ENCODE data around the gene OTOG. TPM values are rescaled to one million over a fixed set of nuclear protein-coding genes. Genes with fewer than 3 reads are reported as not detected.
"Not testable (repeated sequence)": the region's sequence is repeated elsewhere in the genome, so short reads cannot be mapped to it uniquely, and the experiment has no call there.

Gene OTOG
- total RNA-seq, 1 donor from 2014 or later = 1.5 TPM

DNA sequence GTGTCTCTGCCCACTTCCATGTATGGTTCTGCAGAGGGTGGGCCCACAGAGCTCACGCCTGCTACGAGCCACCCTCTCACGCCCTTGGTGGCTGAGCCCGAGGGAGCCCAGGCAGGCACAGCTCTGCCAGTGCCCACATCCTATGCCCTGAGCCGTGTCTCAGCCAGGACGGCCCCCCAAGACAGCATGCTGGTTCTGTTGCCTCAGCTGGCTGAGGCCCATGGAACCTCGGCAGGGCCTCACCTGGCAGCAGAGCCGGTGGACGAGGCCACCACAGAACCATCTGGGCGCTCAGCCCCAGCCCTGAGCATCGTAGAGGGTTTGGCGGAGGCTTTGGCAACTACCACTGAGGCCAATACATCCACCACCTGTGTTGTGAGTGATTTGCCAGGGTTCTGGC, 64.0 kb downstream of the OTOG start:
- no peaks in the 10 kb centered on the region for H3K9me3 Mint-ChIP-seq (ENCODE audit: low read depth)
- no peak for DNase-seq (ENCODE audit: low spot score, unreplicated experiment)

DNA sequence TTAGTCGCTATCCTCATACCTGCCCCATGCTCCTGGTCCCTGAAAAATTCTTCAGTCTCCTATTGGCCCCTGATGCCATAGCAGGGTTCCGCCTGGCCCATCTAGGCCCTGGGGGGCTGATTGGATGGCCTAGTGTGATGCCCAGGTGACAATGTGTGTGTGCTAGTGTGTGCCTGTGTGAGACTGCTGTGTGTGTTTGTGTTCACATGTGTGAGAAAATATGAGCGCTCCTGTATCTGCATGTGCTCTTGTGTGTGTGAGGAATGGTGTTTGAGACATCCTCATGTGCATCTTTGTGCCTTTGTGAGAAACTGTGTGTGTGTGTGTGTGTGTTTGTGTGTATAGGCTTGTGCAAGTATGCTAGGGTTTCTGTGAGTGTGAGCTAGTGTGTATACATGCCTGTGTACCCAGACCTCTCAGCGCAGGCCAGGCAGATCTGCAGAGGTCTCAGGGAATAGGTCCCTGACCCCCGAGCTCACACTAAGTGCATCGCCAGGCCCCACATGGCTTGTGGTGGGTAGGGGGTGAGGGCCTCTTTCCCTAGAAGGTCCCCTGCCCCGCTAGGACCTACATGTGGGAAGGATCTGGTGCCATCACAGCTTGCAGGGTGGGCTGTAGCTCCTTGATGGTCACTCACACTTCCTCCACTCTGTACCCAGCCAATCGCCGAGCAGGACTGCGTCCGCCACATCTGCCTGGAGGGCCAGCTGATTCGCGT, 64.6 kb downstream of the OTOG start:
- Mint-ChIP-seq H3K4me3 (ENCODE audit: low read depth) (no peak overlapping the region), H3K36me3 (ENCODE audit: insufficient read depth) (no peaks in the 10 kb centered on the region), H3K9me3 (ENCODE audit: low read depth) (no peaks in the 10 kb centered on the region), H3K27me3 (peaks cover 46% of the 10 kb centered on the region), H3K27ac (peak overlapping the region; percentile 83), H3K4me1 (ENCODE audit: low read depth) (no peaks in the 10 kb centered on the region)
- TF ChIP-seq, protein P1, sequence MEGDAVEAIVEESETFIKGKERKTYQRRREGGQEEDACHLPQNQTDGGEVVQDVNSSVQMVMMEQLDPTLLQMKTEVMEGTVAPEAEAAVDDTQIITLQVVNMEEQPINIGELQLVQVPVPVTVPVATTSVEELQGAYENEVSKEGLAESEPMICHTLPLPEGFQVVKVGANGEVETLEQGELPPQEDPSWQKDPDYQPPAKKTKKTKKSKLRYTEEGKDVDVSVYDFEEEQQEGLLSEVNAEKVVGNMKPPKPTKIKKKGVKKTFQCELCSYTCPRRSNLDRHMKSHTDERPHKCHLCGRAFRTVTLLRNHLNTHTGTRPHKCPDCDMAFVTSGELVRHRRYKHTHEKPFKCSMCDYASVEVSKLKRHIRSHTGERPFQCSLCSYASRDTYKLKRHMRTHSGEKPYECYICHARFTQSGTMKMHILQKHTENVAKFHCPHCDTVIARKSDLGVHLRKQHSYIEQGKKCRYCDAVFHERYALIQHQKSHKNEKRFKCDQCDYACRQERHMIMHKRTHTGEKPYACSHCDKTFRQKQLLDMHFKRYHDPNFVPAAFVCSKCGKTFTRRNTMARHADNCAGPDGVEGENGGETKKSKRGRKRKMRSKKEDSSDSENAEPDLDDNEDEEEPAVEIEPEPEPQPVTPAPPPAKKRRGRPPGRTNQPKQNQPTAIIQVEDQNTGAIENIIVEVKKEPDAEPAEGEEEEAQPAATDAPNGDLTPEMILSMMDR (IDR thresholded peaks at IDR 0.05; ENCODE audit: unreplicated experiment) = no peak
- no peak for DNase-seq (ENCODE audit: low spot score, unreplicated experiment)

More for the DNA sequence above, 64.0 kb downstream of the OTOG start:
- TF ChIP-seq, protein P1 (IDR thresholded peaks at IDR 0.05; ENCODE audit: unreplicated experiment) = no peak
- H3K36me3 Mint-ChIP-seq (ENCODE audit: insufficient read depth) = no peaks in the 10 kb centered on the region
- no peak overlapping the region for H3K27ac Mint-ChIP-seq
- H3K4me1 Mint-ChIP-seq (ENCODE audit: low read depth) = no peaks in the 10 kb centered on the region
- peaks cover 47% of the 10 kb centered on the region for H3K27me3 Mint-ChIP-seq
- no peak overlapping the region for H3K4me3 Mint-ChIP-seq (ENCODE audit: low read depth)

DNA sequence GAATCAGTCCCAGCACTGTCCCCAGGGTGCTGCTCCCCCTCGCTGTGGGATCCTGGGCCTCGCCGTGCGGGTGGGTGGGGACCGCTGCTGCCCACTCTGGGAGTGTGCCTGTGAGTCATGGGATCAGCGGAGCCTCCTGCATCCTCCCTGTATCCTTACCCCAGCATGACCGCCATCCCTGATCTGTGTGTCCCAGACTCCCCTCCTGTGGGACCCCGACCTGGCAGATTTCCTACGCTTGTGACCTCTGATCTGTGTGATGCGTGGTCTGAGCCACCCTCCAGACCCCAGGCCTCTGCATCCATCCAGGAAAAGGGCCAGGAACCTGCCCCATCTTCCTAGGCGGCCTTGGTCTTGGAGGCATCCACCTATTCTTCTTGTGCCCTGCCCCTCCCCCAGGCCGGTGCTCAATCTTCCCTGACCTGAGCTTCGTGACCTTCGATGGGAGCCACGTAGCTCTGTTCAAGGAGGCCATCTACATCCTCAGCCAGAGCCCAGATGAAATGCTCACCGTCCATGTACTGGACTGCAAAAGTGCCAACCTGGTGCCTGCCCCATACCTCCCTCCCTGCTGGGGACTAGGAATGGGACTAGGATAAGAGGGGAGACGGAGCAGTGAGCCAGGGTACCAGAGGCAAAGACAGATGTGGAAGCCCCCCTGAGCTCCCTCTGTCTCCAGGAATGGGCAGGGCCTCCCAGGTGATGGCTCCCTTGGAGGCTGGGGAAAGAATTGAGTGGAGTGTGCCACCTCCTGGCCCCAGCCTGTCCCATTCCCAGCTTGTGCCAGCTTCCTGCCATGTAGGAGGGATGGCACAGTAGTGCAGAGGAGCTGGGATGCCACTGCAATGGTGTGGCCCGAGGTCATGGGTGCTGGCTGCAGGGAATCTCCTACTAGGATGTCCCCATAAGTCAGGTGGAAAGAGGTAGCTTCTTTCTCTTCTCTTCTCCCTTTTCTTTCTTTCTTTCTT, 65.4 kb downstream of the OTOG start:
- no peaks in the 10 kb centered on the region for H3K9me3 Mint-ChIP-seq (ENCODE audit: low read depth)
- H3K4me3 Mint-ChIP-seq (ENCODE audit: low read depth) = no peak overlapping the region
- H3K27ac Mint-ChIP-seq = no peak overlapping the region
- no peaks in the 10 kb centered on the region for H3K4me1 Mint-ChIP-seq (ENCODE audit: low read depth)
- peaks cover 45% of the 10 kb centered on the region for H3K27me3 Mint-ChIP-seq
- no peaks in the 10 kb centered on the region for H3K36me3 Mint-ChIP-seq (ENCODE audit: insufficient read depth)
- TF ChIP-seq, protein P1 (IDR thresholded peaks at IDR 0.05; ENCODE audit: unreplicated experiment) = no peak
- DNase-seq (ENCODE audit: low spot score, unreplicated experiment) = no peak

DNA sequence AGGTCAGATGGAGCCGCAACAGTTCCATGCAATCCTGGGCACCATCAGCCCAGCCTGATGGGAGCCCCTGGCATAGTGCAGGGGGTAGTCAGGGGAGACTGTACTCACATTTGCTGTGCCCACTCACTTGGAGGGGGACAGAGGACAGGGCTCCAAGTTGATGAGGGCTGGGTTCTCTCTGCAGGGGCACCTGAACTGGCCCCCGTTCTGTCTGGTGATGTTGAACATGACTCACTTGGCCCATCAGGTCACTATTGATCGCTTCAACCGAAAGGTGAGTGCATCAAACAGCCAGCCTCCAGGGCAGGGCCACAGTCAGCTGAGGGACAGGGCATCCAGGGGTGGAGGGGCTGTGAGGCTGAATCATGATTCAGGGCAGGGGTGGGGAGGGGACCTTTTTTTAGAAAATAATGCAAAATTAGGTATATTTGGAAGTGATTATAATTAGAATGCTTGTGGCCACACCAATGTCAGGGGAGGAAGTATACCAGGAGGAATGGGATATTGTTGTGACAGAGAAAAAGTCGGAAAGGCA, 66.4 kb downstream of the OTOG start:
- H3K27me3 Mint-ChIP-seq = peaks cover 43% of the 10 kb centered on the region
- H3K4me3 Mint-ChIP-seq (ENCODE audit: low read depth) = no peak overlapping the region
- H3K4me1 Mint-ChIP-seq (ENCODE audit: low read depth) = no peaks in the 10 kb centered on the region
- TF ChIP-seq, protein P1 (IDR thresholded peaks at IDR 0.05; ENCODE audit: unreplicated experiment) = no peak
- H3K27ac Mint-ChIP-seq = no peak overlapping the region
- H3K36me3 Mint-ChIP-seq (ENCODE audit: insufficient read depth) = no peaks in the 10 kb centered on the region
- no peak for DNase-seq (ENCODE audit: low spot score, unreplicated experiment)
- no peaks in the 10 kb centered on the region for H3K9me3 Mint-ChIP-seq (ENCODE audit: low read depth)

DNA sequence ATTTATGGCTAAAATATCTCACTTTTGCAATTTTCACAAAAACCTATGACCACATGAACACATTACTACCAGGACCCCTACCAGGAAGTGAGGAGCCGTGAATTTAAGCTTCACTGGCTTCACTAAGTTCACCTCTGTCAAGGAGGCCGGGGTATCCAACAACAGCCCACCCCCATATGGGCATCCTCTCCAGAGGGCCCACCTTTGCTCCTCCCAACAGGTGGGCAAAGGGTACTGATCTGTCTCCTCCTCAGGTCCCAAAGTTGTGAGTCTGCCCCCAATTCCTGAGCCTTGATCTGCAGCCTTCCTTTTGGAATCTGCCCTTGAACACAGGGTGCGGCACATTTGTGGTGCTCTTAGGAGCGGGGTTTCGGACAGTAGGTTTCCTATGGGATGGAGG, 66.9 kb downstream of the OTOG start:
- Mint-ChIP-seq H3K4me3 (ENCODE audit: low read depth) (no peak overlapping the region), H3K9me3 (ENCODE audit: low read depth) (no peaks in the 10 kb centered on the region), H3K36me3 (ENCODE audit: insufficient read depth) (no peaks in the 10 kb centered on the region), H3K27ac (no peak overlapping the region), H3K27me3 (peaks cover 40% of the 10 kb centered on the region), H3K4me1 (ENCODE audit: low read depth) (no peaks in the 10 kb centered on the region)
- no peak for DNase-seq (ENCODE audit: low spot score, unreplicated experiment)
- TF ChIP-seq, protein P1 (IDR thresholded peaks at IDR 0.05; ENCODE audit: unreplicated experiment) = no peak

DNA sequence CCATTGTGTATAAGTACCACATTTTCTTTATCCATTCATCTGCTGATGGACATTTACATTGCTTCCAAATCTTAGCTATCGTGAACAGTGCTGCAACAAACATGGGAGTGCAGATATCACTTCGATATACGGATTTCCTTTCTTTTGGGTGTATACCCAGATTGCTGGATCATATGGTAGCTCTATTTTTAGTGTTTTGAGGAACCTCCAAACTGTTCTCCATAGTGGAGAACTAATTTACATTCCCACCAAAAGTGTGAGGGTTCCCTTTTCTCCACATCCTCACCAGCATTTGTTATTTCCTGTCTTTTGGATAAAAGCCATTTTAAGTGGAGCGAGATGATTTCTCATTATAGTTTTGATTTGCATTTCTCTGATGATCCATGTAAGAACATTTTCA, 75.7 kb downstream of the OTOG start:
- H3K27ac Mint-ChIP-seq; H3K4me1 Mint-ChIP-seq (ENCODE audit: low read depth); H3K36me3 Mint-ChIP-seq (ENCODE audit: insufficient read depth); H3K4me3 Mint-ChIP-seq (ENCODE audit: low read depth); DNase-seq (ENCODE audit: low spot score, unreplicated experiment): not testable (repeated sequence)
- H3K27me3 Mint-ChIP-seq = peaks cover 52% of the 10 kb centered on the region
- H3K9me3 Mint-ChIP-seq (ENCODE audit: low read depth) = peaks cover 19% of the 10 kb centered on the region

Data from progenitor cell of endocrine pancreas (in vitro differentiated cells).